Eye (tissue), 1 donor: ENCODE data around the gene CCT8L2.
"Not testable (repeated sequence)": the region's sequence is repeated elsewhere in the genome, so short reads cannot be mapped to it uniquely, and the experiment has no call there.

ENCODE experiments used
- DNase-seq: peaks from one replicate; pipeline ENCODE4 v3.0.0-alpha.2; 2015

Gene CCT8L2

GRCh38 chr22:16592710-16593109, at the start of gene CCT8L2:
CCT8L2 (minus strand) TSS chr22:16592810; CDS start chr22:16592550, 260 bp downstream.
- DNase-seq = not testable (repeated sequence)

GRCh38 chr22:16635442-16635841, 42.8 kb upstream of the CCT8L2 start:
- not testable (repeated sequence) for DNase-seq

- not testable (repeated sequence) for DNase-seq
Observed at GRCh38 chr22:16634092-16634491, 41.5 kb upstream of the CCT8L2 start.

- not testable (repeated sequence) for DNase-seq
Observed at GRCh38 chr22:16628476-16628875, 35.9 kb upstream of the CCT8L2 start.

- not testable (repeated sequence) for DNase-seq
Observed at GRCh38 chr22:16625018-16625417, 32.4 kb upstream of the CCT8L2 start.

GRCh38 chr22:16623595-16623994, 31.0 kb upstream of the CCT8L2 start:
- DNase-seq = not testable (repeated sequence)

GRCh38 chr22:16617516-16617915, 24.9 kb upstream of the CCT8L2 start:
- not testable (repeated sequence) for DNase-seq

- DNase-seq = not testable (repeated sequence)
Observed at GRCh38 chr22:16616390-16616938, 23.9 kb upstream of the CCT8L2 start.

GRCh38 chr22:16615606-16616245, 23.1 kb upstream of the CCT8L2 start:
- DNase-seq = not testable (repeated sequence)

- peak; percentile 13 for DNase-seq
Observed at GRCh38 chr22:16609548-16610261, 17.1 kb upstream of the CCT8L2 start.

- DNase-seq = peak; percentile 1
Observed at GRCh38 chr22:16608931-16609330, 16.3 kb upstream of the CCT8L2 start.

GRCh38 chr22:16604257-16604998, 11.8 kb upstream of the CCT8L2 start:
- not testable (repeated sequence) for DNase-seq

GRCh38 chr22:16603770-16604242, 11.2 kb upstream of the CCT8L2 start:
- not testable (repeated sequence) for DNase-seq

- peak; percentile 11 for DNase-seq
Observed at GRCh38 chr22:16603448-16603768, 10.8 kb upstream of the CCT8L2 start.

GRCh38 chr22:16602728-16603447, 10.3 kb upstream of the CCT8L2 start:
- peak; percentile 29 for DNase-seq

GRCh38 chr22:16602224-16602727, 9.7 kb upstream of the CCT8L2 start:
- peak; percentile 21 for DNase-seq

GRCh38 chr22:16601437-16602223, 9.0 kb upstream of the CCT8L2 start:
- peak; percentile 49 for DNase-seq

GRCh38 chr22:16600644-16601436, 8.2 kb upstream of the CCT8L2 start:
- DNase-seq = peak; percentile 74

- peak; percentile 3 for DNase-seq
Observed at GRCh38 chr22:16599648-16600047, 7.0 kb upstream of the CCT8L2 start.

- DNase-seq = not testable (repeated sequence)
Observed at GRCh38 chr22:16595251-16595650, 2.6 kb upstream of the CCT8L2 start.

- no peak for DNase-seq
Observed at GRCh38 chr22:16594026-16594425, 1.4 kb upstream of the CCT8L2 start.
